ENCODE measurements around the gene ADAM11.
"Not testable (repeated sequence)": the region's sequence is repeated elsewhere in the genome, so short reads cannot be mapped to it uniquely, and the experiment has no call there.

ADAM11 gene

GRCh38 chr17:44738214-44738906 lies 20.4 kb upstream of the ADAM11 start:
- no peak overlapping the region for H3K4me3 ChIP-seq (ENCODE audit: low read length)
- no peak for DNase-seq (ENCODE audit: low read depth)
- TF ChIP-seq, protein P1, sequence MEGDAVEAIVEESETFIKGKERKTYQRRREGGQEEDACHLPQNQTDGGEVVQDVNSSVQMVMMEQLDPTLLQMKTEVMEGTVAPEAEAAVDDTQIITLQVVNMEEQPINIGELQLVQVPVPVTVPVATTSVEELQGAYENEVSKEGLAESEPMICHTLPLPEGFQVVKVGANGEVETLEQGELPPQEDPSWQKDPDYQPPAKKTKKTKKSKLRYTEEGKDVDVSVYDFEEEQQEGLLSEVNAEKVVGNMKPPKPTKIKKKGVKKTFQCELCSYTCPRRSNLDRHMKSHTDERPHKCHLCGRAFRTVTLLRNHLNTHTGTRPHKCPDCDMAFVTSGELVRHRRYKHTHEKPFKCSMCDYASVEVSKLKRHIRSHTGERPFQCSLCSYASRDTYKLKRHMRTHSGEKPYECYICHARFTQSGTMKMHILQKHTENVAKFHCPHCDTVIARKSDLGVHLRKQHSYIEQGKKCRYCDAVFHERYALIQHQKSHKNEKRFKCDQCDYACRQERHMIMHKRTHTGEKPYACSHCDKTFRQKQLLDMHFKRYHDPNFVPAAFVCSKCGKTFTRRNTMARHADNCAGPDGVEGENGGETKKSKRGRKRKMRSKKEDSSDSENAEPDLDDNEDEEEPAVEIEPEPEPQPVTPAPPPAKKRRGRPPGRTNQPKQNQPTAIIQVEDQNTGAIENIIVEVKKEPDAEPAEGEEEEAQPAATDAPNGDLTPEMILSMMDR (conservative IDR thresholded peaks at IDR 0.05; ENCODE audit: low read depth, low read length), result no peak

GRCh38 chr17:44741316-44741715 lies 17.5 kb upstream of the ADAM11 start:
- no peak overlapping the region for H3K4me3 ChIP-seq (ENCODE audit: low read length)
- DNase-seq (ENCODE audit: low read depth), result no peak
- TF ChIP-seq, protein P1 (conservative IDR thresholded peaks at IDR 0.05; ENCODE audit: low read depth, low read length), result no peak

DNA sequence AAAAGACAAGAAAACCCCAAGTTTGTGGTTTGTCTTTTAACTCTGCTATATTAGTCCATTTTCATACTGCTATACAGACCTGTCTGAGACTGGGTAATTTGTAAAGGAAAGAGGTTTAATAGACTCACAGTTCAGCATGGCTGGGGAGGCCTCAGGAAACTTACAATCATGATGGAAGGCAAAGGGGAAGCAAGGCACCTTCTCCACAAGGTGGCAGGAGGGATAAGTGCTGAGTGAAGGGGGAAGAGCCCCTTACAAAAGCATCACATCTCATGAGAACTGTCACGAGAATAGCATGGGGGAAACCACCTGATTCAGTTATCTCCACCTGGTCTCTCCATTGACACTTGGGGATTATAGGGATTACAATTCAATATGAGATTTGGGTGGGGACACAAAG lies 13.5 kb upstream of the ADAM11 start:
- TF ChIP-seq, protein P1 (conservative IDR thresholded peaks at IDR 0.05; ENCODE audit: low read depth, low read length), result no peak

GRCh38 chr17:44745738-44746137 lies 13.1 kb upstream of the ADAM11 start:
- H3K4me3 ChIP-seq (ENCODE audit: low read length); DNase-seq (ENCODE audit: low read depth): not testable (repeated sequence)

More for the DNA sequence above, 13.5 kb upstream of the ADAM11 start:
- H3K4me3 ChIP-seq (ENCODE audit: low read length), result no peak overlapping the region
- no peak for DNase-seq (ENCODE audit: low read depth)

DNA sequence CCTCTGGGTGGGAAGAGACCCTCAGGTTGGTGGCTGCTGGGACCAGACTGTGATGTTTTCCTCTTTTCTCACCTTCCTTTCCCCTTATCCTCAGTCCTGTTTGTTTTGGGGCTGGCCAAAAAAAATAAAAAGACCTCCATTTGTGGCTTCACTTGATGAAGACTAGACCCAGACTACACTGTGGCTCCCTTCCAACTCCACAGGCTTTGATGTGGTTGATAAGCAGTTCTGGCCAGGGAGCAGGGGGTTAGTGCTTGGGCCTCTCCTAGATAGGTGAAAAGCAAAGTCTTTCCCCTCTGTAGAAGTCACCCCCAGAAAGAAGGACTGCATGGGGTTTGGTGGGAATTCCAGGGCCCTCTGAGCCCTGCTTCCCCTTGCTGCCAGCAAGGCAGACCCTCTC lies 11.2 kb upstream of the ADAM11 start:
- TF ChIP-seq, protein P1 (conservative IDR thresholded peaks at IDR 0.05; ENCODE audit: low read depth, low read length), result no peak
- H3K4me3 ChIP-seq (ENCODE audit: low read length), result no peak overlapping the region
- no peak for DNase-seq (ENCODE audit: low read depth)

- DNase-seq (ENCODE audit: low read depth), result no peak
- H3K4me3 ChIP-seq (ENCODE audit: low read length), result no peak overlapping the region
- TF ChIP-seq, protein P1 (conservative IDR thresholded peaks at IDR 0.05; ENCODE audit: low read depth, low read length), result no peak
These were observed 9.5 kb upstream of the ADAM11 start for GRCh38 chr17:44749076-44749979.

DNA sequence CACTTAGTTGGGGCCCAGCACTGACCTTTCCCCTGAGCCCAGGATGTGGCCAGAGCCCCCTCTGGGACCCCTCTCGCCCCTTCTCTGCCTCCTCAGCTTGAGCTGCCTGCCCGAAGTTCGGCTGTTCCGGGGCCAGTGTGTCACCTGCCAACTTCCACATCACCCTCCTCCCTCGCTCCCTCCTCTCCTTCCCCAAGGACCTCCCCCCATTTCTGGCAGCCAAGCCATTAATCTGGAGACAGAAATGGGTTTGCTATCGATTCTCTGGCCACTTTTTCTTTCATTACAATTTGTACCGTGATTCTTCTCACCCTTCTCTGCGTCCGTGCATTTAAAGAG lies 8.8 kb upstream of the ADAM11 start:
- H3K4me3 ChIP-seq (ENCODE audit: low read length), result no peak overlapping the region
- TF ChIP-seq, protein P1 (conservative IDR thresholded peaks at IDR 0.05; ENCODE audit: low read depth, low read length), result no peak
- no peak for DNase-seq (ENCODE audit: low read depth)

Measured in retinal pigment epithelial cell (primary cell).